Mesothelial cell of epicardium (in vitro differentiated cells): Measurements from ENCODE around the gene PRR15L. TPM values are rescaled to one million over a fixed set of nuclear protein-coding genes. Genes with fewer than 3 reads are reported as not detected.

Experiments
- DNase-seq, 2 experiments: peaks; one replicate each; pipeline ENCODE4 v3.0.0; 2021; ENCODE audit warnings: low spot score in 2 of 2; ENCODE audit not compliant: unreplicated experiment in 2 of 2
- H3K27ac Mint-ChIP-seq: 2 replicates; pipeline ENCODE4 v1.8.0; 2021; ENCODE audit warnings: mixed read lengths
- H3K27me3 Mint-ChIP-seq: 2 replicates; pipeline ENCODE4 v1.8.0; 2021; ENCODE audit warnings: low read depth, mixed read lengths
- H3K36me3 Mint-ChIP-seq: 2 replicates; pipeline ENCODE4 v1.8.0; 2021; ENCODE audit warnings: mixed read lengths
- H3K4me1 Mint-ChIP-seq: 2 replicates; pipeline ENCODE4 v1.8.0; 2021; ENCODE audit warnings: mixed read lengths
- H3K4me3 Mint-ChIP-seq: 2 replicates; pipeline ENCODE4 v1.8.0; 2021; ENCODE audit warnings: mild to moderate bottlenecking, moderate library complexity, mixed read lengths
- H3K9me3 Mint-ChIP-seq: 2 replicates; pipeline ENCODE4 v1.8.0; 2021; ENCODE audit warnings: mixed read lengths
- total RNA-seq: library from RNA; stranded (reverse); gene quantifications from 3 replicates; pipeline ENCODE4 v1.2.1, GENCODE V29; 2021
- TF ChIP-seq, protein P1 (sequence below): fragments of 200-600 bp; sonication (generic); IDR thresholded peaks from one replicate; pipeline ENCODE4 v1.5.0; 2021; ENCODE audit warnings: antibody characterized with exemption; ENCODE audit not compliant: unreplicated experiment

Gene PRR15L
- total RNA-seq, 1 donor from 2014 or later, result 3.4 TPM

DNA sequence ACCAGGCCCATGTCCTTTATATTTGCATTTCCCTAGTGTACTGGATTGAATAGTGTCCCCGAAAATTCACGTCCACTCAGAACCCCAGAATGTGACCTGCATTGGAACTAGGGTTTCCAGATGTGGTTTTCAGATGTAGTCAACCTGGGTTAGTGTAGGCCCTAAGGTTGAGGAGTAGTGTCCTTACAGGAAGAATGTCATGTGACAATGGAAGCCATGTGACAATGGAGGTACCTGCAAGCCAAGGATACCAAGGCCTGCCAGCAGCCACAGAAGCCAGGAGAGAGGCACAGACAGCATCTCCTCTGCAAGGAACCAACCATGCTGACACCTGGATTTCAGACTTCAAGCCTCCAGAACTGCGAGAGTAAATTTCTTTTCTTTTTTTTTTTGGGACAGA is 5.2 kb upstream of the PRR15L start:
- Mint-ChIP-seq H3K36me3 (no peaks in the 10 kb centered on the region), H3K27me3 (no peaks in the 10 kb centered on the region), H3K4me3 (no peak overlapping the region), H3K4me1 (peaks cover 43% of the 10 kb centered on the region), H3K9me3 (peaks cover 4% of the 10 kb centered on the region), H3K27ac (no peak overlapping the region)
- TF ChIP-seq, protein P1, sequence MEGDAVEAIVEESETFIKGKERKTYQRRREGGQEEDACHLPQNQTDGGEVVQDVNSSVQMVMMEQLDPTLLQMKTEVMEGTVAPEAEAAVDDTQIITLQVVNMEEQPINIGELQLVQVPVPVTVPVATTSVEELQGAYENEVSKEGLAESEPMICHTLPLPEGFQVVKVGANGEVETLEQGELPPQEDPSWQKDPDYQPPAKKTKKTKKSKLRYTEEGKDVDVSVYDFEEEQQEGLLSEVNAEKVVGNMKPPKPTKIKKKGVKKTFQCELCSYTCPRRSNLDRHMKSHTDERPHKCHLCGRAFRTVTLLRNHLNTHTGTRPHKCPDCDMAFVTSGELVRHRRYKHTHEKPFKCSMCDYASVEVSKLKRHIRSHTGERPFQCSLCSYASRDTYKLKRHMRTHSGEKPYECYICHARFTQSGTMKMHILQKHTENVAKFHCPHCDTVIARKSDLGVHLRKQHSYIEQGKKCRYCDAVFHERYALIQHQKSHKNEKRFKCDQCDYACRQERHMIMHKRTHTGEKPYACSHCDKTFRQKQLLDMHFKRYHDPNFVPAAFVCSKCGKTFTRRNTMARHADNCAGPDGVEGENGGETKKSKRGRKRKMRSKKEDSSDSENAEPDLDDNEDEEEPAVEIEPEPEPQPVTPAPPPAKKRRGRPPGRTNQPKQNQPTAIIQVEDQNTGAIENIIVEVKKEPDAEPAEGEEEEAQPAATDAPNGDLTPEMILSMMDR, result no peak
- no peak for DNase-seq

DNA sequence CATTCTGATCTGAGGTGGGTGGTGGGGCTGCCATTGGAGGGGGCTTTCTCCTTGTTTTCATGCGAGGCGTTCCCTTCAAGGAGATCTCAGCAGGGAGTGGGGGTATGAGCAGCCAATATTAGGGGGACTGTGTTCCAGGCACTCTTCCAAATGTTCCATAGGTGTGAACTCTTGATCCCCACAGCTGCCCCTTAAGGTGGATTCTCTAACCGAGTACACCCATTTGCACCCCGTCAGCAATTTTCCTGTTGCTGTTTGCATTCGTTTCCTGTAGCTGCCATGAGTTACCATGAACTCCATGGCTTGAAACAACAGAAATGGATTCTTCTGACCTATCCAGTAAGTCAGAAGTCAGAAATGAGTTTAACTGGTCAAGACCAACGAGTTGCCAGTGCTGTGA is 3.7 kb upstream of the PRR15L start:
- TF ChIP-seq, protein P1, result no peak

DNA sequence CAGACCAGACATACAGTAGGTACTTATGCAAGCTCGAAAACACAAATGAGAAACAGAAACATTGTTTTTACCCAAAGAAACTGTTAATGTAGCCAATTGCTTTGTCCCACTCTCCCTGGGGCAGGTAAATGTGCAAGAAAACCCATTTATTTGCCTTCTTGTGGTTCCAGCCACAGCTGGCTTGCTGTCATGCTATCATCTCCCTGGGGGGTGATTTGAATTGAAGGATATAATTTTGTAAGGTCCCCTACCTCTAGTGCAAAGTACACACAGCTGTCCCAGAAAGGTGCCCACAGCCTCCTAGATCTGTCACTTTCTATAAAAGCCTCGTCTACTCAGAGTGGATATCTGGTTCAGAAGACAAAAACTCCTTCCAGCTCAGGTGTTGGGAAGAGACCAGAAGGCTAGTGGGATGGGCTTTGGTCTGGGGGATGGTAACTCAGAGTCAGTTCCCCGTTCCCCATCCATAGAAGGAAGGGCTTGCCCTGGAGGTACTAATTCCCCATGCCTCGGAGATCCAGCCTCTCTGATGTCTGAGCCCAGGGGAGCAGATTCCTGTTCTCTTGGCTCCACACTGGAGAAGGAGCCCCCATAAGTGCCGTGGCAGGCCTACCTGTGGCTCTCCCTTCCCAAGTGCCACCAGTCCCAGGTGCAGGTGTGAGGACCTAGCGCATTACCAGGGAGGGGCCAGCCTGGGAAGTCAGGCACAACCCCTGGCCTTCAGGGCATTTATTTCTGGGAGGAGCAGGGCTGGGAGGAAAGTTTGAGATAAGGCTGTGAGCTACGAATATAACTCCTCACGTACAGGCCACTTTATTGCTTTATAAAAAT is 2.4 kb upstream of the PRR15L start:
- no peak for DNase-seq
- peaks cover 4% of the 10 kb centered on the region for H3K9me3 Mint-ChIP-seq
- H3K27ac Mint-ChIP-seq, result no peak overlapping the region
- H3K4me3 Mint-ChIP-seq, result no peak overlapping the region
- no peaks in the 10 kb centered on the region for H3K27me3 Mint-ChIP-seq
- no peaks in the 10 kb centered on the region for H3K36me3 Mint-ChIP-seq
- TF ChIP-seq, protein P1, result no peak
- H3K4me1 Mint-ChIP-seq, result peaks cover 51% of the 10 kb centered on the region

More for the DNA sequence above, 3.7 kb upstream of the PRR15L start:
- Mint-ChIP-seq H3K9me3 (peaks cover 4% of the 10 kb centered on the region), H3K36me3 (no peaks in the 10 kb centered on the region), H3K4me3 (no peak overlapping the region), H3K27me3 (no peaks in the 10 kb centered on the region), H3K4me1 (peaks cover 50% of the 10 kb centered on the region), H3K27ac (no peak overlapping the region)
- DNase-seq, result no peak

DNA sequence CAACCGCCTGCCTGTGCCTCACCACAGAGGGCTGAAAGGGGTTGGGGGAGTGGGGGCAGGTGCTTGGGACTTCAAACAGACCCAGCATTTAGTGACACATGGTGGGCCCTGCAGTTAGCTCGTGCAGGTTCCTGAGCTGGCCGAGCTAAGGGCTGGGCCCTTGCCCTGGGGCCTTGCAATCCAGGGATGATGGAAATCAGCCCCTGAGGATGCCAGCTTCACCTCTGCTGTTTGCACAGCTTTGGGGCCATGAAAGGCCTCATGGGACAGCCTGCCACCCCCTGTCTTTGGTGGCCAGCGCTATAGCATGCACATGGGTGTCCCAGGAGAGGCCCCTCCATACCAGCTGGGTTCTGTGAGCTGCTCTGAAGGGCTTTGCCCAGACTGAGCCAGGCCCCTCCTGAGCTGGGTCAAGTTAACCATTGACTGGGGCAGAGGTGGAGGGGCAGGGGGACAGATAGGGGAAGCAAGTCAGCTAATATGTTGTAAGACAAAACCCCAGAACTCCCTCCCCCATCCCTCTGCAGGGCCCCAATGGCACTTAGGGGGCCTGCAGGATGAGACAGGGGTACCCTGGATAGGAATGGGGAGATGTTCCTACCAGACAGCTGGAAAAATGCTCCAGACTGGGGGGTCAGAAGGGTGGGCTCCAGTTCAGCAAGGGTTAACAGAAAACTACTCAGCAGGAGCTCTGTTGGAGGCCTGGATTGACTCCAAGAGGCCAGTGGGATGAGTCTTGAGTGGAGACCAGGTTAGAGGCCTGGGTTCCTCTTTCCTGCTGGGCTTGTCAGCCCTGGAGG is 692 bp downstream of the PRR15L start:
- H3K4me3 Mint-ChIP-seq, result peak overlapping the region; percentile 60
- DNase-seq, result no peak
- TF ChIP-seq, protein P1, result no peak
- no peaks in the 10 kb centered on the region for H3K36me3 Mint-ChIP-seq
- peaks cover 60% of the 10 kb centered on the region for H3K4me1 Mint-ChIP-seq
- no peaks in the 10 kb centered on the region for H3K27me3 Mint-ChIP-seq
- H3K9me3 Mint-ChIP-seq, result peaks cover 3% of the 10 kb centered on the region
- no peak overlapping the region for H3K27ac Mint-ChIP-seq

DNA sequence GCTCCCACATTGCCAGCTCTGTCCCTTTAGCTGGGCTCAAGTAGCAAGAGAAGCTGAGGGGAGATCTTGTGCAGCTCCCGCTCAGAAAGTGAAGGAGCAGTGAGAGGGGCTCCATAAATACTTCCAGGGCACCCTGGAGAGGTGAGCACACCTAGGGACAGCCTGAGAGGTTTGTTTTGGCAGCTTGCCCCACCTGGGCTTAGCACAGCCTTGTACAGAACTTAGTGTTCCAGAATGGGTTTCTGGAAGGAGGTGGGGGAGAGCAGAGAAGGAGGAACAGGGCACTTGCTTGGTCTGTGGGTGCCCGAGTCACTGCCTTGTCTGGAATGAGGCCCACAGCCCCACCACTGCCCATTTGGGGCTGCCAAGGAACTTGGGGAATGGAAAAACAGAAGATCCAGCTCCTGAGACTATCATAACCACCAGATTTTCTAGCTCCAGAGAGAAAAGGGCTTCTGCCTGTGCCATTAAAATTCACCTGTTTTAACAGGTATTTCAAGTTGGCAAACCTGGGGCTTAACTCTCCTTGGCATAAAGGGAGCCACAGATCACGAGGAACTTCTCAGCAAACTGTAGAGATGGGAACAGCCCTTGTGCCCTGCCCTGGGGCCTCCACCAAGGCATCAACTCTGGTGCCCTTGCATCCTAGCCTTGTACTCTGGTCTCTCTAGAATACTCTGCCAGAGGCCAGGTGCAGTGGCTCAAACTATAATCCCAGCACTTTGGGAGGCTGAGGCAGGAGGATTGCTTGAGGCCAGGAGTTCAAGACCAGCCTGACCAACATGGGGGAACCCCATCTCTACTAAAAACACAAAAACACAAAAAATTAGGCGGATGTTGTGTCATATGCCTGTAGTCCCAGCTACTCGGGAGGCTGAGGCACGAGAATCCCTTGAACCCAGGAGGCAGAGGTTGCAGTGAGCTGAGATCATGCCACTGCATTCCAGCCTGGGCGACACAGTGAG is 1.9 kb downstream of the PRR15L start:
- Mint-ChIP-seq H3K4me1 (peaks cover 60% of the 10 kb centered on the region), H3K9me3 (no peaks in the 10 kb centered on the region), H3K4me3 (peak overlapping the region; percentile 60), H3K27ac (peak overlapping the region; percentile 75), H3K27me3 (no peaks in the 10 kb centered on the region), H3K36me3 (no peaks in the 10 kb centered on the region)
- TF ChIP-seq, protein P1, result no peak
- DNase-seq, result no peak
